ENCODE measurements around the gene CTNNBL1.

The CTNNBL1 gene

DNA sequence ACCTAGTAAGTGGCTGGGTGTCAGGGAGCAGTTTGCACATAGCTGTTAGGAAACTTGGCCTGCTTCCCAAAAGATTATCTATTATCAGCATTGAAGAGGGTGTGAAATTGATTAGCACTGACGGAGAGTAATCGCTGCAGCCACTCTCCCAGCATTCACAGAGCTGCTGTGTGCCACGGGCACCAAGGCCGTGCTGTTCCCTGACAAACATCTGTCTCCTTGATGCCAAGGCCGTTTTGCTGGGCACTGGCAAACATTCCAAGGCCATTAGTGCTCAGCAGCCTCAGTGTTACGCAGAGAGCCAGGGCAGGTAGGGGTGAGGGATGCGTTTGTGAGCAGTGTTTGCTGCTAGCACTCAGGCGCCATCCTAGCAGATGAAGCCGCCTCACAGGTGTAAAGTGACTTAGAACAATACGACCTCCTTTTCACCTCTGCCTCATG, 151.4 kb downstream of the CTNNBL1 start:
- H3K4me3 ChIP-seq (replicated peaks in 1 of 2; ENCODE audit: low read depth in 2 of 2, low read length in 2 of 2), result no peak overlapping the region
- TF ChIP-seq, protein P1, sequence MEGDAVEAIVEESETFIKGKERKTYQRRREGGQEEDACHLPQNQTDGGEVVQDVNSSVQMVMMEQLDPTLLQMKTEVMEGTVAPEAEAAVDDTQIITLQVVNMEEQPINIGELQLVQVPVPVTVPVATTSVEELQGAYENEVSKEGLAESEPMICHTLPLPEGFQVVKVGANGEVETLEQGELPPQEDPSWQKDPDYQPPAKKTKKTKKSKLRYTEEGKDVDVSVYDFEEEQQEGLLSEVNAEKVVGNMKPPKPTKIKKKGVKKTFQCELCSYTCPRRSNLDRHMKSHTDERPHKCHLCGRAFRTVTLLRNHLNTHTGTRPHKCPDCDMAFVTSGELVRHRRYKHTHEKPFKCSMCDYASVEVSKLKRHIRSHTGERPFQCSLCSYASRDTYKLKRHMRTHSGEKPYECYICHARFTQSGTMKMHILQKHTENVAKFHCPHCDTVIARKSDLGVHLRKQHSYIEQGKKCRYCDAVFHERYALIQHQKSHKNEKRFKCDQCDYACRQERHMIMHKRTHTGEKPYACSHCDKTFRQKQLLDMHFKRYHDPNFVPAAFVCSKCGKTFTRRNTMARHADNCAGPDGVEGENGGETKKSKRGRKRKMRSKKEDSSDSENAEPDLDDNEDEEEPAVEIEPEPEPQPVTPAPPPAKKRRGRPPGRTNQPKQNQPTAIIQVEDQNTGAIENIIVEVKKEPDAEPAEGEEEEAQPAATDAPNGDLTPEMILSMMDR (IDR thresholded peaks at IDR 0.05; ENCODE audit: low read depth, low read length), result no peak
- DNase-seq (ENCODE audit: low read depth in 2 of 2), result no peak

DNA sequence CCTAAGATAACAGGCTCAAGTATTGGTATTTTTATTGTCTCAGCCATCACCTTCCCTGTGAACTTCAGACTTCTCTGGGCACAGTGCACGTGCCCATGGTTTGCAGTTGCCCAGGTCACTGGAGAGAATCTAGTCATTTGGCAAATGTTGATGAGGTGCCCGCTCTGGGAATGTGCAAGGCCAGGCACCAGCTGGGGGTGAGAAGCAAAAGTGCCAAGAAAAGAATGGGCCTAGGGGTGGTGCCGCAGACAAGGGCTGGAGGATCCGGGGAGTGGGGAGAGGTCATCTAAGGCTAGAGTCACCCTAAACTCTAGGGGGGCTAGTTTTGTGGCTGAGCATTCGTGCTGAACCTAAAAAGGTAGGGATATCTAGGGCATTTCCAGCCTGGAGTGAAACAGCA, 152.0 kb downstream of the CTNNBL1 start:
- no peak for DNase-seq (ENCODE audit: low read depth in 2 of 2)
- H3K4me3 ChIP-seq (replicated peaks in 1 of 2; ENCODE audit: low read depth in 2 of 2, low read length in 2 of 2), result no peak overlapping the region
- TF ChIP-seq, protein P1 (IDR thresholded peaks at IDR 0.05; ENCODE audit: low read depth, low read length), result no peak

GRCh38 chr20:37846573-37846972, 152.7 kb downstream of the CTNNBL1 start:
- no peak overlapping the region for H3K4me3 ChIP-seq (replicated peaks in 1 of 2; ENCODE audit: low read depth in 2 of 2, low read length in 2 of 2)
- no peak for DNase-seq (ENCODE audit: low read depth in 2 of 2)
- TF ChIP-seq, protein P1 (IDR thresholded peaks at IDR 0.05; ENCODE audit: low read depth, low read length), result no peak

GRCh38 chr20:37848706-37849105, 154.9 kb downstream of the CTNNBL1 start:
- TF ChIP-seq, protein P1 (IDR thresholded peaks at IDR 0.05; ENCODE audit: low read depth, low read length), result no peak
- H3K4me3 ChIP-seq (replicated peaks in 1 of 2; ENCODE audit: low read depth in 2 of 2, low read length in 2 of 2), result no peak overlapping the region
- no peak for DNase-seq (ENCODE audit: low read depth in 2 of 2)

DNA sequence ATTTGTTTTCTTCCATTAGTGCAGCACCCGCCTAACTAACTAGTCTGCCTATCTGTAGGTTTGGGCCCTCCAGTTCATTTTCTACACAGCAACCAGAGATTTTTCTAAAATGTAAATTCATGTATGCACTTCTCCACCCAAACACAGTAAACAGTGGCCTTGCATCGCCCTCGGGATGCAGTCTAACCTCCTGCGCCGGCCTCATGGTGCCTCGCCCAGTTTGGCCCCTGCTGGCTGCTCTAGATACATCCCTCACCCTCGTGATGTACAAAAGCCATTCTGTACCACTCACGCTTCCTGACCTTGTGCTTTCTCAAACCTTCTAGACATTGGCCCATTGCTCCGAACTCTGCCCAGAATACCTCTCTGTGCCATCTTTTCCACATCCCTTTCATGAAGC, 155.3 kb downstream of the CTNNBL1 start:
- no peak overlapping the region for H3K4me3 ChIP-seq (replicated peaks in 1 of 2; ENCODE audit: low read depth in 2 of 2, low read length in 2 of 2)
- DNase-seq (ENCODE audit: low read depth in 2 of 2), result no peak
- TF ChIP-seq, protein P1 (IDR thresholded peaks at IDR 0.05; ENCODE audit: low read depth, low read length), result no peak

GRCh38 chr20:37849566-37849965, 155.7 kb downstream of the CTNNBL1 start:
- DNase-seq (ENCODE audit: low read depth in 2 of 2), result no peak
- no peak overlapping the region for H3K4me3 ChIP-seq (replicated peaks in 1 of 2; ENCODE audit: low read depth in 2 of 2, low read length in 2 of 2)
- TF ChIP-seq, protein P1 (IDR thresholded peaks at IDR 0.05; ENCODE audit: low read depth, low read length), result no peak

- H3K4me3 ChIP-seq (replicated peaks in 1 of 2; ENCODE audit: low read depth in 2 of 2, low read length in 2 of 2), result no peak overlapping the region
- TF ChIP-seq, protein P1 (IDR thresholded peaks at IDR 0.05; ENCODE audit: low read depth, low read length), result no peak
Observed at GRCh38 chr20:37850036-37850592, 156.3 kb downstream of the CTNNBL1 start.

More at GRCh38 chr20:37850036-37850592, 156.3 kb downstream of the CTNNBL1 start:
- DNase-seq (ENCODE audit: low read depth in 2 of 2), result no peak

Measured in cardiac fibroblast (primary cell).